SKM-1 (cell line): ENCODE results near the gene CCDC186.

Experiments
- DNase-seq: peaks from one replicate; lab custom pipeline; 2025; ENCODE audit not compliant: unreplicated experiment; lab: John Stamatoyannopoulos, UW

Gene CCDC186

DNA sequence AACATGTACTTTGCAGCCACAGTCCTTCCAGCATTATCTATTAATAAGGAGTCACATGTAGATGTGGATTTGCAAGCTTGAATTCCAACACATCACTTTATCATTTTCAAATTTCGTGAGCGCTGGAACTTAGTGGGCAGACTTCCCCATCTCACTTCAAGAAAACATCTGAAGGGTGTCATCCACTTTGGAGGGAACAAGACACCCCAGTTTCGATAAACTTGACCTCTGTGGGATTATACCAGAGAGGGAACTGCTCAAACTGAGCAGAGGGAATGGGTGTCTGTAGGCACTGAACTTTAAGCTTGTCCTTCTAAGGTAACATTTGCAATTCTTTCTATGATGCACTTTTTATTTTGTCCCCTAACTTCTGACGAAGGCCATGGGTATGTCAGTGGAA, 102.8 kb downstream of the CCDC186 start:
- DNase-seq: no peak
